Cardiac muscle cell (in vitro differentiated cells and primary cell): ENCODE data around the gene BPIFB4. TPM values are rescaled to one million over a fixed set of nuclear protein-coding genes. Genes with fewer than 3 reads are reported as not detected.

Experiments used
- DNase-seq, 2 donors: peaks; one replicate each; pipeline versions ENCODE4 v3.0.0 to v3.0.0-alpha.2; 2010 to 2017; ENCODE audit warnings: low read depth in 1 of 2, low spot score in 1 of 2
- H3K27ac ChIP-seq: fragments of 200-600 bp; sonication (generic); 2 replicates; pipeline ENCODE4 v1.5.1; 2016
- H3K27me3 ChIP-seq: fragments of 200-600 bp; sonication (generic); 2 replicates; pipeline ENCODE4 v1.6.0; 2016; ENCODE audit warnings: control low read depth
- H3K36me3 ChIP-seq: fragments of 200-600 bp; sonication (generic); 2 replicates; pipeline ENCODE4 v1.5.1; 2016; ENCODE audit warnings: control low read depth
- H3K4me1 ChIP-seq: fragments of 200-600 bp; sonication (generic); 2 replicates; pipeline ENCODE4 v1.8.1; 2017; ENCODE audit warnings: low read depth, mild to moderate bottlenecking, mixed run types
- H3K4me3 ChIP-seq: fragments of 200-600 bp; sonication (generic); 2 replicates; pipeline ENCODE4 v1.5.1; 2016; ENCODE audit warnings: mild to moderate bottlenecking
- H3K9me3 ChIP-seq: fragments of 200-600 bp; sonication (generic); 2 replicates; pipeline ENCODE4 v1.5.1; 2017; ENCODE audit warnings: low read depth, mild to moderate bottlenecking, control low read depth
- polyA plus RNA-seq: library from polyadenylated mRNA; unstranded; fragments of >200 nt; fragmentation: Nextera tagmentation; extraction: Ambion mirVana; gene quantifications from 2 replicates; pipeline ENCODE4 v1.2.1, GENCODE V29; 2016
- total RNA-seq: library from RNA; depleted of rRNA; stranded (reverse); fragments of >200 nt; gene quantifications from 2 replicates; pipeline ENCODE4 v1.2.3, GENCODE V29; 2016
- TF ChIP-seq, protein P1 (sequence below): IDR thresholded peaks from 2 replicates; pipeline ENCODE4 v1.5.1; 2012; ENCODE audit warnings: low read depth, mild to moderate bottlenecking, low read length

BPIFB4 gene
- total and polyA plus RNA-seq, 2 experiments from 2014 or later = not detected

- H3K4me3 ChIP-seq = no peak overlapping the region
- H3K9me3 ChIP-seq = no peaks in the 10 kb centered on the region
- no peaks in the 10 kb centered on the region for H3K36me3 ChIP-seq
- H3K27ac ChIP-seq = no peak overlapping the region
- no peaks in the 10 kb centered on the region for H3K27me3 ChIP-seq
- TF ChIP-seq, protein P1, sequence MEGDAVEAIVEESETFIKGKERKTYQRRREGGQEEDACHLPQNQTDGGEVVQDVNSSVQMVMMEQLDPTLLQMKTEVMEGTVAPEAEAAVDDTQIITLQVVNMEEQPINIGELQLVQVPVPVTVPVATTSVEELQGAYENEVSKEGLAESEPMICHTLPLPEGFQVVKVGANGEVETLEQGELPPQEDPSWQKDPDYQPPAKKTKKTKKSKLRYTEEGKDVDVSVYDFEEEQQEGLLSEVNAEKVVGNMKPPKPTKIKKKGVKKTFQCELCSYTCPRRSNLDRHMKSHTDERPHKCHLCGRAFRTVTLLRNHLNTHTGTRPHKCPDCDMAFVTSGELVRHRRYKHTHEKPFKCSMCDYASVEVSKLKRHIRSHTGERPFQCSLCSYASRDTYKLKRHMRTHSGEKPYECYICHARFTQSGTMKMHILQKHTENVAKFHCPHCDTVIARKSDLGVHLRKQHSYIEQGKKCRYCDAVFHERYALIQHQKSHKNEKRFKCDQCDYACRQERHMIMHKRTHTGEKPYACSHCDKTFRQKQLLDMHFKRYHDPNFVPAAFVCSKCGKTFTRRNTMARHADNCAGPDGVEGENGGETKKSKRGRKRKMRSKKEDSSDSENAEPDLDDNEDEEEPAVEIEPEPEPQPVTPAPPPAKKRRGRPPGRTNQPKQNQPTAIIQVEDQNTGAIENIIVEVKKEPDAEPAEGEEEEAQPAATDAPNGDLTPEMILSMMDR = no peak
- H3K4me1 ChIP-seq = no peaks in the 10 kb centered on the region
- DNase-seq = no peak
Measured at GRCh38 chr20:33086052-33086722, 6.7 kb downstream of the BPIFB4 start.

GRCh38 chr20:33091147-33091546, 11.7 kb downstream of the BPIFB4 start:
- no peaks in the 10 kb centered on the region for H3K4me1 ChIP-seq
- no peak overlapping the region for H3K4me3 ChIP-seq
- H3K36me3 ChIP-seq = no peaks in the 10 kb centered on the region
- TF ChIP-seq, protein P1 = no peak
- no peaks in the 10 kb centered on the region for H3K9me3 ChIP-seq
- no peak for DNase-seq
- H3K27ac ChIP-seq = no peak overlapping the region
- H3K27me3 ChIP-seq = no peaks in the 10 kb centered on the region

DNA sequence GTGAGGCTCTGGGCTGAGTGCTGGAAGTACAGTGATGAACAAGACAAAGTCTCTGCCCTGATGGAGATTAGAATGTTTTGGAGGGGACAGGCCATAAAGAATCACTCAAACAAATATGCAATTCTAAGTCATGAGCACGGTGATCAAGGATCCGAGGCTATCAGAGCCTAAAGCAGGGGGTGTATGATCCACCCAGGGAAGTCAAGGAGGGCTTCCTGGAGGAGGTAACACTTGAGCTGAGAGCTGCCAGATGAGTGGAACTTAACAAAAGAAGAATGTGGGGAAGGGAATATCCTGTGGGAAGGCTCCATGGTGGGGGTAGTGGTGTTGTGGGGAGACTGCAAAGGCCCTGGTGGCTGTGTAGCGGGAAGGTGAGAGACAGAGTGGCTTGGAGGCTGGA, 12.2 kb downstream of the BPIFB4 start:
- no peak overlapping the region for H3K27ac ChIP-seq
- TF ChIP-seq, protein P1 = no peak
- H3K9me3 ChIP-seq = no peaks in the 10 kb centered on the region
- H3K4me1 ChIP-seq = no peaks in the 10 kb centered on the region
- no peaks in the 10 kb centered on the region for H3K36me3 ChIP-seq
- DNase-seq = no peak
- no peak overlapping the region for H3K4me3 ChIP-seq
- H3K27me3 ChIP-seq = no peaks in the 10 kb centered on the region

- TF ChIP-seq, protein P1 = no peak
- H3K36me3 ChIP-seq = no peaks in the 10 kb centered on the region
- no peaks in the 10 kb centered on the region for H3K4me1 ChIP-seq
- no peak for DNase-seq
- H3K27me3 ChIP-seq = no peaks in the 10 kb centered on the region
- no peak overlapping the region for H3K4me3 ChIP-seq
- no peaks in the 10 kb centered on the region for H3K9me3 ChIP-seq
- H3K27ac ChIP-seq = no peak overlapping the region
Measured at GRCh38 chr20:33092361-33092760, 12.9 kb downstream of the BPIFB4 start.

GRCh38 chr20:33093074-33093473, 13.6 kb downstream of the BPIFB4 start:
- no peak for DNase-seq
- Histone ChIP-seq H3K36me3 (no peaks in the 10 kb centered on the region), H3K9me3 (no peaks in the 10 kb centered on the region), H3K27ac (no peak overlapping the region), H3K27me3 (no peaks in the 10 kb centered on the region), H3K4me3 (no peak overlapping the region), H3K4me1 (no peaks in the 10 kb centered on the region)
- TF ChIP-seq, protein P1 = no peak
